Ovary (tissue), 3 donors: ENCODE measurements around the gene TMTC2.

Source experiments
- EP300 ChIP-seq: sonication (generic); formaldehyde crosslinking; IDR thresholded peaks from one replicate; pipeline ENCODE4 v1.6.1; 2017; ENCODE audit warnings: antibody characterized with exemption
- POLR2A ChIP-seq: fragments of 450-650 bp; IDR thresholded peaks from one replicate; pipeline ENCODE4 v1.6.1; 2017; ENCODE audit warnings: antibody characterized with exemption, mild to moderate bottlenecking, moderate library complexity
- TF ChIP-seq, protein P1 (sequence below), 3 donors: fragments of 450-650 bp in 2 of 3; fragments of 200-600 bp in 1 of 3; IDR thresholded peaks; one replicate each; pipeline versions ENCODE4 v1.5.1 to v1.8.0; 2016 to 2022; ENCODE audit warnings: antibody characterized with exemption in 3 of 3, mild to moderate bottlenecking in 1 of 3
- donor health status: DM: no; HTN: no; CAD: no.

DNA sequence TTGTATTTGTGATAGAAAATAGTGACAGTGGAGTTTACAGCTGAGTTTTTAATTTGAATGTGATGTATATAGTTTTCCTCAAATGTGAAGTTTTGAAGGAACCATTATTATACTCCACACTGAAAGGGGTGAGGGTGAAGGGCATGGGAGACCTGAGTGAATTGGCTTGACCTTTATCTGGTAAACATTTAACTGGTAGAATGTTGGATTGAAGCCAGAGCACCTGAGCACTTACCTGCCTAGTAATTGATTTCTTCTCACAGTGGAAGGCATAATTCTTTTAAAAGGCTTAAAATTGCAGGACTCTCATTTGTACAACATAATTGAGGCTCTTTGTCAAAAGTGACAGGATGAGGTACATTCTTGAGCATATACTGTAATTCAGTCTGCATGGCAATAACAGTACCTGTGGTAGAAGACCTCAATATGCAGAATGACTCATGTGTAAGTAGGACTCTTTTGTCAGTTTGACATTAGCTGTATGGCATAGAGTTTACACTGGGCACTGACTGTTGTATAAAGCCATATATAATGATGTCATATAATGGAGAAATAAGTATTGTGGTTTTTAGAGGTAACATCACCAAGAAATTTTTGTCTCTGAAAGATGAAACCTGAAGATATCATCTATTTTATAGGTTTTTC lies 309.6 kb downstream of the TMTC2 start:
- TF ChIP-seq POLR2A (no peak), EP300 (no peak)
- TF ChIP-seq, protein P1, sequence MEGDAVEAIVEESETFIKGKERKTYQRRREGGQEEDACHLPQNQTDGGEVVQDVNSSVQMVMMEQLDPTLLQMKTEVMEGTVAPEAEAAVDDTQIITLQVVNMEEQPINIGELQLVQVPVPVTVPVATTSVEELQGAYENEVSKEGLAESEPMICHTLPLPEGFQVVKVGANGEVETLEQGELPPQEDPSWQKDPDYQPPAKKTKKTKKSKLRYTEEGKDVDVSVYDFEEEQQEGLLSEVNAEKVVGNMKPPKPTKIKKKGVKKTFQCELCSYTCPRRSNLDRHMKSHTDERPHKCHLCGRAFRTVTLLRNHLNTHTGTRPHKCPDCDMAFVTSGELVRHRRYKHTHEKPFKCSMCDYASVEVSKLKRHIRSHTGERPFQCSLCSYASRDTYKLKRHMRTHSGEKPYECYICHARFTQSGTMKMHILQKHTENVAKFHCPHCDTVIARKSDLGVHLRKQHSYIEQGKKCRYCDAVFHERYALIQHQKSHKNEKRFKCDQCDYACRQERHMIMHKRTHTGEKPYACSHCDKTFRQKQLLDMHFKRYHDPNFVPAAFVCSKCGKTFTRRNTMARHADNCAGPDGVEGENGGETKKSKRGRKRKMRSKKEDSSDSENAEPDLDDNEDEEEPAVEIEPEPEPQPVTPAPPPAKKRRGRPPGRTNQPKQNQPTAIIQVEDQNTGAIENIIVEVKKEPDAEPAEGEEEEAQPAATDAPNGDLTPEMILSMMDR (IDR thresholded peaks at IDR 0.05), result no peak
